T-helper 2 cell treated with Interferon-gamma antibody and Interleukin-4, amounts not matched to agents 5 μg/mL and 100 μg/mL, for 36 hours (primary cell): ENCODE measurements around the gene ROBO2.

Experiments
- DNase-seq: peaks from one replicate; pipeline ENCODE4 v3.0.0; 2021; ENCODE audit warnings: low spot score
- H3K27ac Mint-ChIP-seq: one replicate; pipeline ENCODE4 v1.8.0; 2021; ENCODE audit warnings: mild to moderate bottlenecking, mixed read lengths
- H3K27me3 Mint-ChIP-seq: one replicate; pipeline ENCODE4 v1.8.0; 2021; ENCODE audit warnings: low read depth, mixed read lengths
- H3K36me3 Mint-ChIP-seq: one replicate; pipeline ENCODE4 v1.8.0; 2021; ENCODE audit warnings: low read depth, mixed read lengths
- H3K4me1 Mint-ChIP-seq: one replicate; pipeline ENCODE4 v1.8.0; 2021; ENCODE audit warnings: low read depth, mixed read lengths
- H3K4me3 Mint-ChIP-seq: one replicate; pipeline ENCODE4 v1.8.0; 2022; ENCODE audit warnings: mild to moderate bottlenecking, moderate library complexity, mixed read lengths
- H3K9me3 Mint-ChIP-seq: one replicate; pipeline ENCODE4 v1.8.0; 2021; ENCODE audit warnings: mixed read lengths

Gene ROBO2

DNA sequence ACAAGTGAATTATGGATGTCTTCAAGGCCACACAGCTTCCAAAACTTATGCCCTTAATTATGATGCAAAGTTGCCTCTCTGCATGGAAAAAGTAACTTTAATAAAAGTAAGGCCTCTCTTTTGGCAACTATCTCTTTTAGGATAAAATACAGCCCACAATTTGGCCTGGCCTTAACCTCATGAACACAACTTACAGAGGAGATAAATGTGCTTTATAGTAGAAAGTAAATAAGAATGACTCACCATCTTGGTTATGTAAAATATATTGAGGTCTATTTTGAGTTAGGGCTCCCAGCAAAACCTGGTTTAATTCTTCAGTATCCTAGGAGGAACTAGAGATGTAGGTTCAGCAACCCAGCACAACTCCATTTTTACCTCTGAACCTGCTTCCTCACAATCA, 164.0 kb downstream of the ROBO2 start:
- Mint-ChIP-seq H3K4me1 (no peaks in the 10 kb centered on the region), H3K27me3 (no peaks in the 10 kb centered on the region), H3K27ac (no peak overlapping the region), H3K4me3 (no peak overlapping the region), H3K36me3 (no peaks in the 10 kb centered on the region), H3K9me3 (peaks cover 3% of the 10 kb centered on the region)
- DNase-seq, result no peak

DNA sequence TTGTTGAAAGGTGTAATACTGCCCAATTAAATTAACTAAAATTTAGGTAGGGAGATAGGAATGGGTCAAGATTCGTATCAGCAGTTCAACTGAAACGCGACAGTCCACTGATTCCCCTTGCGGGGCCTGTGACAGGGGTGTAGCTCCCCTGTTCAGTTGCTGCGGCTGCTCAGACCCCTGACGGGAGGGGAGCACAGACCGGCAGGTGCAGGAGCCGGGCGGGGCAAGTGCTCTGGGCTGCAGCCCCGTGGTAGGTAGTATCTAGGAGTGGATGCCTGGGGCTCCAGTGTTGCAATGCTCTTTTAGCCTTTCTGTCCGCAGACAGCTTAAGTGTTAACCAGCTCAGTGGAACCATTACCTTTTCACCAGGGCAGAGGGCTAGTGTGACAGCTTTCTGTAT, 164.9 kb downstream of the ROBO2 start:
- no peaks in the 10 kb centered on the region for H3K36me3 Mint-ChIP-seq
- DNase-seq, result no peak
- H3K27ac Mint-ChIP-seq, result no peak overlapping the region
- no peaks in the 10 kb centered on the region for H3K27me3 Mint-ChIP-seq
- no peak overlapping the region for H3K4me3 Mint-ChIP-seq
- peaks cover 3% of the 10 kb centered on the region for H3K9me3 Mint-ChIP-seq
- H3K4me1 Mint-ChIP-seq, result no peaks in the 10 kb centered on the region

DNA sequence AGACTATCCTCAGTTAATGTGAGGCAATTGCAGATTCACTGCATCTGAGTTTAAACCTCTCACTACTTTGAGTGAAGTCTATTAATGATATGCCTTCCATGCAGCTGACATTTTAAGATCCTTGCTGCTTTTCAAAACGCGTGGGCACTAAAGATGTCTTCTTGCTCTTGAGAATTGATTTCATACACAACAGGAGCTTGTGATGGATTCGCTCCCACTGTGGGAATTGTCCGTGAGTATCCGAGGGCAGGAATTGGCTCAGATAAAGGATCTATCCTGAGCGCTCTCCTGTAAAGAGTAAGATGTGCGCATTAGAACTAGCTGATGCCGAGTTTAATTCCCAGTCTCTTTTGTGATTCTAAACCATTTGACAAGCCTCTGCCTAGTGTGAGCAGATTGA, 167.9 kb downstream of the ROBO2 start:
- Mint-ChIP-seq H3K27ac (no peak overlapping the region), H3K4me3 (no peak overlapping the region), H3K9me3 (peaks cover under 1% of the 10 kb centered on the region), H3K27me3 (no peaks in the 10 kb centered on the region), H3K4me1 (no peaks in the 10 kb centered on the region), H3K36me3 (no peaks in the 10 kb centered on the region)
- DNase-seq, result no peak

DNA sequence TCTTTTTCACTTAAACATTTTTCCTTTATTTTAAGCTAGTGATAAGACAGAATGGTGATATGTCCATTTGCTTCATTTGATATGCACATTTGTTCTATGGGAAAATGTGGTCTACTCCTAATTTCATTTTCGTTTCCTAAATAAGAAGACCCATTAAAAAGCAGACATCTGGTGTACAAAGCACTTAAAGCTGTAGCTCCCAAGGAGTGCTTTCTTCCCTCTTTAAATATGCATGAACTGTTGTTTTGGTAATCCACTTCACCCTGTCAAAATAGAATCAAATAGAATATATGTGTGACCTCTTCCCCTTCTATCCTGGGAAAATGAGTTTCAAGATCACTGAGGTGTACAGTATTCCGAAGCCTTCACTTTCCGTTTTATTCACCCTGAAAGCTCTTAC, 182.8 kb downstream of the ROBO2 start:
- Mint-ChIP-seq H3K27ac (no peak overlapping the region), H3K9me3 (peaks cover 13% of the 10 kb centered on the region), H3K27me3 (no peaks in the 10 kb centered on the region), H3K4me1 (no peaks in the 10 kb centered on the region), H3K36me3 (no peaks in the 10 kb centered on the region), H3K4me3 (no peak overlapping the region)
- DNase-seq, result no peak

DNA sequence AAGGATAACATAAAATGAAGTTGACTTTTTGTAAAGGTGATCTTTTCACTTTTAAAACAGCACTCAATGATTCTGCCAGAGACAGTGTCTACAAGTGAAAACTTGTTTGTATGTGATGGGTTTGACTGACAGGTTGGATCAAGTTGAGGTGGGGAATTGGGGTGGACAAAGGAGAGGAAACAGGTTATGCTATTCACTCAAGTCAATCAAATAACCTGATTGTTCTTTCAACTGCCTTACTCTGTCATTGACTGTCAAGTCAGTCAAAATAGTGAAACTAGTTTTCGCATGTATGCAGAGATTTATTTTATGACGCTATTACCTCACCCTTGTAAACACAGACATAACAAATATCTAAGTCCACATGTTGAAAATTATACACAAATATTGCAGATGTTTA, 187.7 kb downstream of the ROBO2 start:
- Mint-ChIP-seq H3K27ac (no peak overlapping the region), H3K36me3 (no peaks in the 10 kb centered on the region), H3K4me3 (no peak overlapping the region), H3K4me1 (no peaks in the 10 kb centered on the region), H3K27me3 (no peaks in the 10 kb centered on the region), H3K9me3 (peaks cover 19% of the 10 kb centered on the region)
- no peak for DNase-seq

DNA sequence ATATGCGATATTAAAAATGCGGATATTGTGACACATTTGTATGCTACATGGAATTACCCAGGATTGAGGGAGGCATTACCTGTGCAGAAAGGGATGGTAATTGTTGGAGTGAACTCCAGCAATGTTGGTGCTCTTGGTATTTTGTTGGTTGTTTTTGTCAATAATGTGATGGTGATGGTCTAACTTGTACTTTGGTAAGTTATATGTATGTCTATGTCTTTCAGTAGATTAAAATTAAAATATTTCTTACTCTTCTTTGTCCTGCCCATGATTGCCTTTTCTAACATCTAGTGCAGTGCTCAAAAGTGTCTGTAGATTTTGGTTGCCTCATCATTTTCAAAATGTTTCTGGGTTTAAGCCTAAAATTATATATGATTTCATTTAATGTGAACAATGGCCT, 192.7 kb downstream of the ROBO2 start:
- Mint-ChIP-seq H3K4me3 (no peak overlapping the region), H3K4me1 (no peaks in the 10 kb centered on the region), H3K27me3 (no peaks in the 10 kb centered on the region), H3K27ac (no peak overlapping the region), H3K9me3 (peaks cover 15% of the 10 kb centered on the region), H3K36me3 (no peaks in the 10 kb centered on the region)
- no peak for DNase-seq

DNA sequence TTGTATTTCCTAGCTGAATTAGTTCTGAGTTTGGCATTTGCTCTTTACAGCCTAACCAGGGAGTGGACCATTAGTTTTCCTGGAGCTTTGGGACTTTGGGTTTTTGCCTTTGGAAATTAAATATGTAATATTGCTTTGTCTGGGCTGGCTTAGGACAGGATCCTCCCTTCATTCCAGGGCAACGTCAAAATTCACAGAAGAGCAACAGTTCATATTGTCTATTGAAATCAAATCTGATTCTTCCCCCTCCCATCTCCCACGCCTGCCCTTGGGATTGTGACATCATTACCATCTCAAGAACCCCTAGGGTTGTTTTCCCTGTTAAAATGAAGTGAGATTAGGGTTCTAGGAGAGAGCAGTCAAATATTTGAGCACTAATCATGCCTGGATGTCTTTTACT, 194.1 kb downstream of the ROBO2 start:
- no peaks in the 10 kb centered on the region for H3K4me1 Mint-ChIP-seq
- peaks cover 15% of the 10 kb centered on the region for H3K9me3 Mint-ChIP-seq
- H3K27ac Mint-ChIP-seq, result no peak overlapping the region
- no peaks in the 10 kb centered on the region for H3K36me3 Mint-ChIP-seq
- no peak for DNase-seq
- no peaks in the 10 kb centered on the region for H3K27me3 Mint-ChIP-seq
- no peak overlapping the region for H3K4me3 Mint-ChIP-seq

DNA sequence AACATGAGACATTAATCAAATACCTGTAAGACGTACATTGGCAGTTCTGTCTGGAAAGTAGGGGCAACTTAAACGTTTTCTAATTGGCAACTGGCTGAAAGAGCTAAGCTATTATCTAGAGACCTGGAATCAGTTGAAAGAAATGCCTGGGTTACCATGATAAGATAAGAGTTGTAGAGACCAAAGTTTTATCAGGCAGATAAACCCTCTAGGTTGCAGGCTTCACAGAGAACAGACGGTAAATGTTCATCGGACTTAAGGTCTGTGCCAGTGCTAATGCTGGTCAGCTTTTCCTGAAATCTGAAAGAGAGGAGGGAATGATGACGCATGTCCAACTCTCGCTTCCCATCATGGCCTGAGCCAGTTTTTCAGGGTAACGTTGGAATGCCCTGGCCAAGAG, 196.2 kb downstream of the ROBO2 start:
- H3K4me3 Mint-ChIP-seq, result no peak overlapping the region
- H3K27me3 Mint-ChIP-seq, result no peaks in the 10 kb centered on the region
- H3K4me1 Mint-ChIP-seq, result no peaks in the 10 kb centered on the region
- no peak for DNase-seq
- H3K9me3 Mint-ChIP-seq, result peaks cover 18% of the 10 kb centered on the region
- no peaks in the 10 kb centered on the region for H3K36me3 Mint-ChIP-seq
- H3K27ac Mint-ChIP-seq, result no peak overlapping the region

DNA sequence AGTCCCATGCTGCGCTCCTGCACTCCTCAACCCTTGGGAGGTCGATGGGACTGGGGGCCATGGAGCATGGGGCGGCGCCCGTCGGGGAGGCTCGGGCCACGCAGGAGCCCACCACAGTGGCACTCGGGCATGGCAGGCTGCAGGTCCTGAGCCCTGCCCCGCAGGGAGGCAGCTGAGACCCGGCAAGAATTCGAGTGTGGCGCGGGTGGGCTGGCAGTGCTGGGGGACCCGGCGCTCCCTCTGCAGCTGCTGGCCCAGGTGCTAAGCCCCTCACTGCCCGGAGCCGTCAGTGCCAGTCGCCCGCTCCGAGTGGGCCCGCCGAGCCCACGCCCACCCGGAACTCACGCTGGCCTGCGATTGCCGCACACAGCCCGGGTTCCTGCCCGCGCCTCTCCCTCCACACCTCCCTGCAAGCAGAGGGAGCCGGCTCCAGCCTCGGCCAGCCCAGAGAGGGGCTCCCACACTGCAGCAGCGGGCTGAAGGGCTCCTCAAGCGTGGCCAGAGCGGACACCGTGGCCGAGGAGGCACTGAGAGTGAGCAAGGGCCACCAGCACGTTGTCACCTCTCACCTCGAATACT, 200.3 kb downstream of the ROBO2 start:
- Mint-ChIP-seq H3K27me3 (no peaks in the 10 kb centered on the region), H3K9me3 (peaks cover 12% of the 10 kb centered on the region), H3K4me3 (no peak overlapping the region), H3K36me3 (no peaks in the 10 kb centered on the region), H3K27ac (no peak overlapping the region), H3K4me1 (no peaks in the 10 kb centered on the region)
- no peak for DNase-seq

DNA sequence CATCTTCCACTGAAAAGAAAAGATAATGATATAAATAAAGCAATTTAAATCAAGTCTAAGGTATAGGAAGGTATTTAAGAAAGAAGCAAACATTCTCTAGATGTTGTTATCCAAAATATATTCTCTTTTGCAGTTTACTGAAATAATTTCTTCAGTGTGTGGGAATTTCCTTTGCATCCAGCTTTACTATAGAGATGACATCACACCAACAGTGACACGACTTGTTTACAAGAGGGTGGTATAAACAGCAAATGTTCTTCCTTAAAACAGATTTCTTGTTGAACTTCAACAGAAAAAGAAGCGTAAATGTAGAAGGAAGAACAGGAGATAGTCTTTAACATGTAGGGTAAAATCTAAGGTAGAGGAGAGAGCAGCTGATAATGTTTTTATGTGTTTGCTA, 202.5 kb downstream of the ROBO2 start:
- no peaks in the 10 kb centered on the region for H3K4me1 Mint-ChIP-seq
- peaks cover 19% of the 10 kb centered on the region for H3K9me3 Mint-ChIP-seq
- H3K27ac Mint-ChIP-seq, result no peak overlapping the region
- no peak for DNase-seq
- H3K36me3 Mint-ChIP-seq, result no peaks in the 10 kb centered on the region
- no peaks in the 10 kb centered on the region for H3K27me3 Mint-ChIP-seq
- no peak overlapping the region for H3K4me3 Mint-ChIP-seq

DNA sequence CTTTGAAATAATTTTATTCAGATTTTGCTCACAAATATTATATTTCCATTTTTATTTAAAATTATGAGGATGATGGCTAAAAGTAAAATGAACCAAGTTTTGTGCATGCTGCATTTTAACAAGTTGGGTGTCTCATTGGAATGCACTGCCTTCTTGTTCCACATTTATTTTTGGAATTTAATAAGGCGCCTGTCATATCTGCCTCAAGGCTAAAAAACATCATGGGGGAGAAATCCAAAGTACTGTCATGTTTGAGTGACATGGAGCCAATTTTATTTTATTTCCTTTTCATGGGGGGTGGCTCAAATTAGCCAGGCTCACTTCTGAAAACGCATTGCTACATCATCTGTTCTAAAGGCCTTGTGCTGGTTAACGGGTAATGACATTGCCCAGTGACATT, 205.1 kb downstream of the ROBO2 start:
- H3K9me3 Mint-ChIP-seq, result peaks cover 24% of the 10 kb centered on the region
- no peak overlapping the region for H3K27ac Mint-ChIP-seq
- H3K4me1 Mint-ChIP-seq, result no peaks in the 10 kb centered on the region
- H3K4me3 Mint-ChIP-seq, result no peak overlapping the region
- H3K27me3 Mint-ChIP-seq, result no peaks in the 10 kb centered on the region
- no peak for DNase-seq
- no peaks in the 10 kb centered on the region for H3K36me3 Mint-ChIP-seq

DNA sequence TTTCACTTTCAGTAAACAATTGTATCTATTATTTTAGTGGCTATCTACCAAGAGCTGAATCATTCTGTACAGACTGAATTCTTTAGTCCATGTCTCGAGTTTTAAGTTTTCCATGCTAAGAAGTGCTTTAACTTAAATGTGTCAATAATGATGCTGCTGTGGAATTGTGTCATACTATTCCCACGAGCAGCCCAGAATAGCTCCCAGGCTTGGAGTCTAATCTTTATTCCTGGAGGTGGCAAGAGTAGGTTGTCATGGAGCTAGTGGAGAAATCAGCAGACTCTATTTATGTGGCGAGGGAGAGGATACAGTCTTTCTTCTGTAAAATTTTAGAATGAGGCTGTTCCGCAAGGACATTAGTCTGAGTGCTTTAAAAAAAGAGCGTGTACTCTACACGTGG, 207.2 kb downstream of the ROBO2 start:
- Mint-ChIP-seq H3K36me3 (no peaks in the 10 kb centered on the region), H3K4me1 (no peaks in the 10 kb centered on the region), H3K27me3 (no peaks in the 10 kb centered on the region), H3K9me3 (peaks cover 34% of the 10 kb centered on the region), H3K4me3 (no peak overlapping the region), H3K27ac (no peak overlapping the region)
- no peak for DNase-seq

DNA sequence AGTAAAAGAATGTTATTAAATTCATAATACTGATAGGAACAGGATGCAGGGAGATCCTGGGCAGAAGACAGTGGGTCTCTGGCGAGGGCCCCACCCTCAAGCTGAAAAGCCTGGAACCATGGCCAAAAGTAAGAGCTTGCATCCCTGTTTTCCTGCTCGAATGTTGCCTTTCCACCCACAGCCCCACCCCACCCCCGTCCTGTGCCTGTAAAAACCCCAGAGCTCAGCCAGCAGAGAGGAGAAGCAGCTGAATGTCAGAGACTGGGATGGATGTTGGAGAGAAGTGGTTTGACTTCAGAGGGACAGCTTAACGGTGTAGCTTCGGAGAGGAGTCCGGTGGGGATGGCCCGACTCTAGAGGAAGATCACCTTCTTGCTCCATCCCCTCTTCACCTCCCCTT, 207.9 kb downstream of the ROBO2 start:
- Mint-ChIP-seq H3K9me3 (peaks cover 32% of the 10 kb centered on the region), H3K27ac (no peak overlapping the region), H3K27me3 (no peaks in the 10 kb centered on the region), H3K4me1 (no peaks in the 10 kb centered on the region), H3K36me3 (no peaks in the 10 kb centered on the region), H3K4me3 (no peak overlapping the region)
- no peak for DNase-seq

DNA sequence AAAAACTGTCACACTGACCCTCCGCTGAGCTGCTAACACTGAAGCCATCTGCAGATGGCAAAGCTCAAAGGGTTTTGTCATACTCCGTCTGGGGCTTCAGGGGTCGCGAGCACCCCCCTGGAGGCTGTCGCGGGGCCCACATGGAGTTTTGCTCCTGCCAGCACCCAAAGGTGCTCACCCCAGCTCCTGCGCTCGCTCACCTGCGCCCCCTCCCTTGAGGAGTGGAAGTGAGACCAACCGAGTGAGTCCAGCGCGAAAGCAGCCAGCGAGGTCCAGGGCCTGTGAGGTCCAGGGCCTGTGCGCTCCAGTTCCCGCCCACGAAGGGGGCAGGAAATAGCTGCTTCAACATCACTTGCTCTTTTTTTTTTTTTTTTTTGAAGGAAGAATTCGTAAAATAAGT, 208.5 kb downstream of the ROBO2 start:
- peaks cover 31% of the 10 kb centered on the region for H3K9me3 Mint-ChIP-seq
- no peak overlapping the region for H3K4me3 Mint-ChIP-seq
- H3K27me3 Mint-ChIP-seq, result no peaks in the 10 kb centered on the region
- no peak for DNase-seq
- H3K36me3 Mint-ChIP-seq, result no peaks in the 10 kb centered on the region
- no peaks in the 10 kb centered on the region for H3K4me1 Mint-ChIP-seq
- H3K27ac Mint-ChIP-seq, result no peak overlapping the region

DNA sequence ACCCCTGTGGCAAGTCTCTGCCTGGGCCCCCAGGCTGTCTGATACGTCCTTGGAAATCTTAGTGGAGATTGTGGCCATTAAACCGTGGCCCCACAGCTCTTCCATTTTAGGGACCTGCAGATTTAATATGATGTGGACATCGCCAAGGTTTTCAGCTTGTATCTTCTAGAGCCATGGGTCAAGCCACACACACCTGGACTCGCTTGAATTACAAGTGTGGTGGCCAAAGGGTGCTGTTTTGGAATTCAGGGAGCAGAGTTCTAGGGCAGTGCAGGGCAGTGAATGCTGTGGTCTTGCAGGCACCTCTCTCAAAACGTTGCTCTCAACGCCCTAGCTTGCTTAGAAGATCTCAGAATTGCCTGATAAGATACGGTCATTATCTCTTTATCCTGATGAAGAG, 211.2 kb downstream of the ROBO2 start:
- no peak for DNase-seq
- no peaks in the 10 kb centered on the region for H3K27me3 Mint-ChIP-seq
- no peak overlapping the region for H3K4me3 Mint-ChIP-seq
- no peaks in the 10 kb centered on the region for H3K4me1 Mint-ChIP-seq
- H3K36me3 Mint-ChIP-seq, result no peaks in the 10 kb centered on the region
- peaks cover 24% of the 10 kb centered on the region for H3K9me3 Mint-ChIP-seq
- no peak overlapping the region for H3K27ac Mint-ChIP-seq
